Testis (tissue), 2 donors: Measurements from ENCODE around the gene CFAP46.

ENCODE experiments used
- POLR2A ChIP-seq: fragments of 450-650 bp; IDR thresholded peaks from one replicate; pipeline ENCODE4 v1.6.1; 2017; ENCODE audit warnings: antibody characterized with exemption, mild to moderate bottlenecking, moderate library complexity
- TF ChIP-seq, protein P1 (sequence below), 3 experiments: fragments of 450-650 bp in 2 of 3; fragments of 200-600 bp in 1 of 3; sonication (generic) in 1 of 3; IDR thresholded peaks; one replicate each; pipeline ENCODE4 v1.5.1; 2016 to 2019; ENCODE audit warnings: antibody characterized with exemption in 3 of 3, mild to moderate bottlenecking in 2 of 3, moderate library complexity in 1 of 3

DNA sequence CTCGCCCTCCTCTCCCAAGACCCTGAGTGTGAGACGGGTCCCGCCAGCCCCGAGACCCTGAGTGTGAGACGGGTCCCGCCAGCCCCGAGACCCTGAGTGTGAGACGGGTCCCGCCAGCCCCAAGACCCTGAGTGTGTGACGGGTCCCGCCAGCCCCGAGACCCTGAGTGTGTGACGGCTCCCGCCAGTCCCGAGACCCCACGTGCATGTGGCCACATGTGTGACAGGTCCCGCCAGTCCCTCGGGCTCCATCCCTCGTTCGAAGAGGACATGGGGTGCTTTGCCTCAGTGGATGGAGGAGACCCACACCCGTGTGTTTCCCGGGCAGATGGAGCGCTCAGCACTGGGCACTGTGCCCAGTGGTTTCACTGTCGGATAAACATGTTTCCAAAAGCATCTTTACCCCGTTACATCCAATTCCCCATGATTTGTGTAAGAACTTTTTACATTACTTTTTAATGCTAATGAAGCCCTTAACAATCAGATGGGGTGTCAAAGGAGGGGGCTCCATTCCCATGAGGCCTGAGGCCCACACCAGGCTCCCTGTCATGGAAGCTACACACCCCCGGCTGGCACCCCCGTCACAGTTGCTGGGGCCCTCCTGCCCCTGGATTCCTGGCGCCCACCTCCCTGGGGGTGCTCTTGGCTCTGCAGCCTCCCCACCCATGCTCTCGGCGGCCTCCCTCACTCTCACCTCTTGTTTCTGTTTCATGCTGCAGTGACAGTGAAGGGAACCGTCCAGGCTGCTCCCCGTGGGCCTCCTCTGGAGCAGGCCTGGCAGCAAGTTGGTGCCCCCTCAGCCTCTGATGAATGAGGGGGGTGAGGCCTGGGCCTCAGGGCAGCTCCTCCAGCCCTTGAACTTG, 48.5 kb upstream of the CFAP46 start:
- TF ChIP-seq, protein P1, sequence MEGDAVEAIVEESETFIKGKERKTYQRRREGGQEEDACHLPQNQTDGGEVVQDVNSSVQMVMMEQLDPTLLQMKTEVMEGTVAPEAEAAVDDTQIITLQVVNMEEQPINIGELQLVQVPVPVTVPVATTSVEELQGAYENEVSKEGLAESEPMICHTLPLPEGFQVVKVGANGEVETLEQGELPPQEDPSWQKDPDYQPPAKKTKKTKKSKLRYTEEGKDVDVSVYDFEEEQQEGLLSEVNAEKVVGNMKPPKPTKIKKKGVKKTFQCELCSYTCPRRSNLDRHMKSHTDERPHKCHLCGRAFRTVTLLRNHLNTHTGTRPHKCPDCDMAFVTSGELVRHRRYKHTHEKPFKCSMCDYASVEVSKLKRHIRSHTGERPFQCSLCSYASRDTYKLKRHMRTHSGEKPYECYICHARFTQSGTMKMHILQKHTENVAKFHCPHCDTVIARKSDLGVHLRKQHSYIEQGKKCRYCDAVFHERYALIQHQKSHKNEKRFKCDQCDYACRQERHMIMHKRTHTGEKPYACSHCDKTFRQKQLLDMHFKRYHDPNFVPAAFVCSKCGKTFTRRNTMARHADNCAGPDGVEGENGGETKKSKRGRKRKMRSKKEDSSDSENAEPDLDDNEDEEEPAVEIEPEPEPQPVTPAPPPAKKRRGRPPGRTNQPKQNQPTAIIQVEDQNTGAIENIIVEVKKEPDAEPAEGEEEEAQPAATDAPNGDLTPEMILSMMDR (IDR thresholded peaks at IDR 0.05) = no peak
- no peak for TF ChIP-seq POLR2A
